HG03521 (cell line): Measurements from ENCODE around the gene GJC2.

ENCODE experiments used
- ATAC-seq: cut with Tn5 transposase; IDR thresholded peaks from one replicate; pipeline ENCODE4 v1.9.1; 2021; ENCODE audit warnings: mild to moderate bottlenecking, moderate library complexity; ENCODE audit not compliant: unreplicated experiment

Gene GJC2

DNA sequence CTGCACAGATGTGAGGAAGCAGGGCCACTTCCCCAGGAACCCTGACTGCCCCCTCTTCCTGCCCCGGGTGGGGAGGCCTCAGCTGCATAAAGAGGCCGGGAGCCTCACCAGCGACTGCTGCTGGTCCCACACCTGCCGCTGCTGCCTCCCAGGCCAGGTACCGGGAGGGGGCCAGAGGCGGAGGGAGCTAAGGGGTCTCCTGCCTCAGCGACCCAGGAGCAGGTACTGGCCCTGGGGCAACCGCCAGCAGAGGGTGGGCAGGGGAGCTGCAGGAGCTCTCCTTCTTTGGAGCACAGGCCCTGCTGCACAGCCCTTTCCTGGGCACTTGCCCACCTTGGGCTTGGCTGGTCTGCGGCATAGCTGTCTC is 6.8 kb downstream of the GJC2 start:
- no peak for ATAC-seq

DNA sequence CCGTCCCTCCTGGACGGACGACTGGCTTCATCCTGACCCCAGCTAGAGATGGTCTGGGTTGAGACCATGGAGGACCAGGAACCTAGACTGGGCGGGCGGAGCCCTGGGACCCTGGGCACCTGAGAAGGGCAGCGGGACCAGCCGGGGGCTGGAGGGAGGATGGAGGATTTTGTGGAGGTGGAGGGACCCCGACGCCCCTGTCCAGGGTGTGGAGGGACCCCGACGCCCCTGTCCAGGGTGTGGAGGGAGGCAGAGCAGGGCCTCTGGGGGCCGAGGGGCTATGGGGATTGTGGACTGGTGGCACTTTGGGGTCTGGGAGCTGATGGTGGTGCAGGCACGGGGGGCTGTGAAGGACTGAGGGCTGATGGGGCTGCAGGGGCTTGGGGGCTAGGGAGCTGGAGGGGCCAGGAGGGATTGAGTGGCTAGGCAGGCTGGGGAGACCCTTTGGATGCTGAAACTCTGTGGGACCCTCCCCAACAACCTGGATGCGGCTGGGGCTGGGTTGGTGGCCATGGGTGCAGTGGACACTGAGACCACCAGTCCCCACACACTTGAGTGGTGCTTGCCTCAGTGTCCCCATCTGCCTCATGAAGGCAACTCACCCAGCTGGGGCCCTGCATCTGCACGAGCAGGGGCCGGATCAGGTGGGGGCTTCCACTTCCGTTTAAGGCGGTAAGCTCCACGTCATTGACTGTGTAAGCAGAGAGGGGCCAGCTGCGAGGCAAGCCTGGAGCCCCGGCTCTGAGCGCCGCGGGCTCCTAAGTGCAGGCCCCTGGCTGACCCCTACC is 7.4 kb downstream of the GJC2 start:
- no peak for ATAC-seq

DNA sequence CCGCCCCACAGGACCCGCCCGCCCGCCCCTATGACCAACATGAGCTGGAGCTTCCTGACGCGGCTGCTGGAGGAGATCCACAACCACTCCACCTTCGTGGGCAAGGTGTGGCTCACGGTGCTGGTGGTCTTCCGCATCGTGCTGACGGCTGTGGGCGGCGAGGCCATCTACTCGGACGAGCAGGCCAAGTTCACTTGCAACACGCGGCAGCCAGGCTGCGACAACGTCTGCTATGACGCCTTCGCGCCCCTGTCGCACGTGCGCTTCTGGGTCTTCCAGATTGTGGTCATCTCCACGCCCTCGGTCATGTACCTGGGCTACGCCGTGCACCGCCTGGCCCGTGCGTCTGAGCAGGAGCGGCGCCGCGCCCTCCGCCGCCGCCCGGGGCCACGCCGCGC is 8.0 kb downstream of the GJC2 start:
- ATAC-seq, result no peak

DNA sequence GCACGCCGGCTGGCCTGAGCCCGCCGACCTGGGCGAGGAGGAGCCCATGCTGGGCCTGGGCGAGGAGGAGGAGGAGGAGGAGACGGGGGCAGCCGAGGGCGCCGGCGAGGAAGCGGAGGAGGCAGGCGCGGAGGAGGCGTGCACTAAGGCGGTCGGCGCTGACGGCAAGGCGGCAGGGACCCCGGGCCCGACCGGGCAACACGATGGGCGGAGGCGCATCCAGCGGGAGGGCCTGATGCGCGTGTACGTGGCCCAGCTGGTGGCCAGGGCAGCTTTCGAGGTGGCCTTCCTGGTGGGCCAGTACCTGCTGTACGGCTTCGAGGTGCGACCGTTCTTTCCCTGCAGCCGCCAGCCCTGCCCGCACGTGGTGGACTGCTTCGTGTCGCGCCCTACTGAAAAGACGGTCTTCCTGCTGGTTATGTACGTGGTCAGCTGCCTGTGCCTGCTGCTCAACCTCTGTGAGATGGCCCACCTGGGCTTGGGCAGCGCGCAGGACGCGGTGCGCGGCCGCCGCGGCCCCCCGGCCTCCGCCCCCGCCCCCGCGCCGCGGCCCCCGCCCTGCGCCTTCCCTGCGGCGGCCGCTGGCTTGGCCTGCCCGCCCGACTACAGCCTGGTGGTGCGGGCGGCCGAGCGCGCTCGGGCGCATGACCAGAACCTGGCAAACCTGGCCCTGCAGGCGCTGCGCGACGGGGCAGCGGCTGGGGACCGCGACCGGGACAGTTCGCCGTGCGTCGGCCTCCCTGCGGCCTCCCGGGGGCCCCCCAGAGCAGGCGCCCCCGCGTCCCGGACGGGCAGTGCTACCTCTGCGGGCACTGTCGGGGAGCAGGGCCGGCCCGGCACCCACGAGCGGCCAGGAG is 8.6 kb downstream of the GJC2 start:
- ATAC-seq, result no peak

DNA sequence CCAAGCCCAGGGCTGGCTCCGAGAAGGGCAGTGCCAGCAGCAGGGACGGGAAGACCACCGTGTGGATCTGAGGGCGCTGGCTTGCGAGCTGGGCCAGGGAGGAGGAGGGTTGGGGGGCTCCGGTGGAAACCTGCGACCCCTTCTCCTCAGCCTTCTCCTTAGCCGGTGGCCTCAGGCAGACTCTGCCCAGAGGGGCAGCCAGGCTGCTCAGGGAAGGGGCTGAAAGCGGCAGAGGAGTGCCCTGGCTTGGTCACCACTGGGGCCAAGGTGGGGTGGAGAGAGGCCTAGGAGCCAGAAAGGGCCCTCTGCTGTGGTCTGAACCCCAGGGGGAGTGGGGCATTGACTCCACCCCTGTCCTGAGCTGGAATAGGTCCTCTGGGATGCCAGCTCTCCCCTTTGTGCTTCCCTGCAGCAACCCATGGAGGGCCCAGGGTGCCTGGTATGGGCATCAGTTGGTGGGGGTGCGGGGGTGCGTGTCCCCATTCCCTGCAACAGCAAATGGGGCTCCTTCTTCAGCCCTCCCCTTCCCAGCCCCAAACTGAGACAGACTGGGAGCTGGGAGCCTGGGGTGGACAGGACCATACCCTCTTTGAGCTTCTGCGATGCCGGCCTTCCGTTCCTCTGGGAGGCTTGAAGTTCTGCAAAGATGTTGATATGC is 9.4 kb downstream of the GJC2 start:
- no peak for ATAC-seq

DNA sequence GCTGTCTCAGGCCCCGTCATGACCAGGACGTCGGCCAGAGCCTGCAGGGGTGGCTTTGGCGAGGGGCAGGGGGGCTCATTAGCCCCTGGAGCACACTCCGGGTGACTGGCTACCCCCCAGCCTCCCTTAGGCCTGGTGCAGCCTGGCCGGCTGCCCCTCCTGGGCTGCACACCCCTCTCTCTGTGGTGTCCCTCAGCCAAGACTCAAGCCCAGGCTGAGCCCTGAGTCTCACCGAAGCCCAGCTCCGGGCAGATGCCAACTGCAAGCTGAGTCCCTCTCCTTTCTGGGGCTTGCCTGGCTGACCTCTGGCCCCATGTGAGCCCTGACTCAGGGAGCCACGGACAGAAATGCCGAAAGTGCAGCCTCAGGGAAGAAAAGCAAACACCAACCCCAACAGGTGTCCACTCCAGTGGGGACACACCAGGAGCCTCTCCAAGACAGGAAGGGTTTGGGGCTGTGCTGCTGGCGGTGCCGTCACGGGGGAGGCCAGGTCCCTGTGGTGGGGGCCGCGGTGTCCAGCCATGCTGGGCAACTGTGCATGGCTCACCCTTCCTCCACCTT is 10.6 kb downstream of the GJC2 start:
- no peak for ATAC-seq

DNA sequence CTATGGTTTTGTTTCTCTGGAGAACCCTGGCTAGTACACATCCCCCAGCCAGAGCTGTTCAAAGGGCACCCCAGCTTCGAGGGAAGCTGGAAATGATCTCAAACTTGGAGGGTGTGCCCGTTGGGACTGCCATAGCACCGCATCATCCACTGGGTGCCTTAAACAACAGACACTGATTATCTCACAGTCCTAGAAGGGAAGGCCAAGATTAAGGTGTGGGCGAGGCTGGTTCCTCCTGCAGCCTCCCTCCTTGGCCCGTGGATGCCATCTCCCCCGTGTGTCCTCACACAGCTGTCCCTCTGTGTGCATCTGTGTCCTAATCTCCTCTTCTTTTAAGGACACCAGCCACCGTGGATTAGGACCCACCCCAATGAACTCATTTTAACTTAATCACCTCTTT is 11.6 kb downstream of the GJC2 start:
- no peak for ATAC-seq

DNA sequence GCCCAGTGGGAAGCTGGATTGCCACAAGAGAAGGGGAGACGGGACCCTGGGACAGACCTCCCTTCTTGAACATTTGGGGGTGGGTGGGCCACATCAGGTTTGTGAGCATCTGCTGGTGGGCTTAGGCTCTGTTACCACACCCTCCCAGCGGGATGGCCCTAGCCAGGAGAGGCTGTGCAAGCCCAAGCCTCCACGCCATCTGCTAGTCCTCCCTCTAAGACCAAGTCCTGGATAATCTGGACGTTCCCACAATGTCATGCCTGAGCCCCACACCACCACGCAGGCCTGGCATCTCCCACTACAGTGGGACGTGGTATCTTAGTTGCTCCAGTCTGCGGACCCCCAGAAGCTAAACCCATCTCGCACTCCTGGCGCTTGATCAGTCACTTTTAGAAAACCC is 12.1 kb downstream of the GJC2 start:
- ATAC-seq, result no peak

DNA sequence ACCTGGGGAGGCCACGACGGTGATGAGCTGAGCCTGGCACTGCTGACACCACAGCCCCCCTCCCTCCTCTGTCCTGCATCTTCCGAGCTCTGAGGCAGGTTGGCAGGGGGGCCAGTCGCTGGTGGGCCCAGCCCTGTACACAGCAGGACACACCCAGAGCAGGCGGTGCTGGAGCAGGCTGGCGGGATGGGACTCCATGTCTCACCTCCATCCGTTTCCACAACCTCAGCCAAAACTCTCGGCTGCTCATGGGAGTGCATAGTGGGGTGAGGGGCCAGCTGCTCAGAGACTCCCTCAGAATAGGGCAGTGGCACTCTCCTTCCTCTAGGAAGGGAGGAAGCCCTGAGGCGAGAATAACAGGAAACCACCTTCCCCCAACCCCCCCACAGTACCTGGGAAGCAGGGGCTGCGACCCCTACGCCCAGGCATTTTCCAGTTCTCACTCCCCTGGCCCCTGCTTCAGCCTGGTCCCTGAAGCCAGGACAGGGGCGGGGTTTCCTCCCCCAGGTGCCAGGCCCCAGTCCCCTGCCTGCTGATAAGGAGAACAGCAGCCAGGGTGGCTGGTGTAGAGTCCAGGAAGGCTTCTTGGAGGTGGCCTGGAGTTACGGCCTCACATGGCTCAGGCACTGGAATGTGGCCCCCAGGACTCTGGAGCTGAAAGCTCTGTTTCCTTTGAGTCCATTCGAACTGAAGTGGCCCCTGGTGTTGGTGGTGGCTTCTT is 12.7 kb downstream of the GJC2 start:
- no peak for ATAC-seq

DNA sequence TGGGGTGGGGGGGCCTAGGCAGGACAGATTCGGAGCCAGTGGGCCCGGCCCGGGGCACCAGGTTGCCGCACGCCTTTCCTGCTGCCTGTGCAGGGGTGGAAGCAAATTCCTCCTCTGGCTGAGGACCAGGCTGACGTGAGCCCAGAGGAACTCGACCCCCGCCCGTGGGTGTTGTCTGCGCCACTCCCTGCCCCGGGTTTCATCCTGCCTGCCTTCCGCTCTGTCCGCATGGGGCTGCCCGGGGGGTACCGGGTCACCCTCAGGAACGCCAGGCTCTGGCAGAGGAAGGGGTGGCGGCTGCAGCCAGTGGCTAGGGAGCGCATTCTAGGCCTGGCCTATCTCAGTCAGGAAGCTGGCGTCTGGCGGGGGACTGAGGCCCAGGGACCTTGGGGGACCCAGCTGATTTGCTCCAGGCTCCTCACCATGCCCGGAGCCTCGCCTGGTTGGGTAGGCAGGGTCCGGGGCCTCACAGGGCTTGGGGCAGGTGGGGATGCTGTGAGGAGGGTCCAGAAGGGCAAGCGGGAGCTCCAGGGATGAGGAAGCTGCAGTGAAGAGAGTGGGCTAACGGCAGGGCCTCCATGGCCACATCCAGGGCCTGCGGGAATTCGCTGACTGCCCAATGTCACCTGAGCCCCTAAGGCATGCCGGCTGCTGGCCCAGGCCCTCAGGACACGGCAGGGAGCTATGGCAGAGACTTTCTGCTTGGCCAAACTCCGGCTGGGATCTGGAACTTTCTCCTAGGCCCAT is 13.4 kb downstream of the GJC2 start:
- no peak for ATAC-seq

DNA sequence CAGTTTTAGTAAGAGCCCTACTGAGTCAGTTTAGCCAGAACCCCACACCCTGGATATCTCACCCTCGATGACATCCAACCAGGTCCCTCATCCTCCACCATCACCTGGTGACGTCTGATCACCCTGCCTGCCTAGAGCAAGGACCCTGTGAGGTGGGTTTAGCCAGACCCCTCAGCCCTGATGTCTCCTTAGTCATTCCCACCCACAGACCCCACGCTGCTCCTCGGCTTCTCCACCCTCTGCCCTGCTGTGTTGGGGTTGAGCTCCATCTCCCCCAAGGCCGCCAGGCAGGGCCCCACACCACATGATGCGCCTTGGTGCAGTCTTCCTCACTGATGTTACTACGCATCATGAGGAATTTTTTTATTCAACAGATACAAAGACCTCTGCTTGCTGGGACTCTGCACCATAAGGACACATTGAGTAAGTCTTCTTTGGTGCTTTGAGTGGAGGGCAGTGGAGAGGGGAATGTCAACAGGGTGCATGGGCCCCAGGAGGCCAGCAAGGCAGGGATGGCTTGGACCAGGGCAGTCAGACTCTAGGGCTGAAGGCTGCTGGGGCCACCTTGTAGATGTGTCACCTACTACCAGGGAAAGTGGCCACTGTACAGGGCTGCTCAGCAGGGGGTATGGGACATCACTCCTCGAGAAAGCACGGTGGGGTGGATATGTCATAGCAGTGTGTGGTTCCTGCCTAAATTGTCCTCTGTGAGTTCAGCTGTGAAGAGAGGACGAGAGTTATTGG is 14.2 kb downstream of the GJC2 start:
- ATAC-seq, result no peak

DNA sequence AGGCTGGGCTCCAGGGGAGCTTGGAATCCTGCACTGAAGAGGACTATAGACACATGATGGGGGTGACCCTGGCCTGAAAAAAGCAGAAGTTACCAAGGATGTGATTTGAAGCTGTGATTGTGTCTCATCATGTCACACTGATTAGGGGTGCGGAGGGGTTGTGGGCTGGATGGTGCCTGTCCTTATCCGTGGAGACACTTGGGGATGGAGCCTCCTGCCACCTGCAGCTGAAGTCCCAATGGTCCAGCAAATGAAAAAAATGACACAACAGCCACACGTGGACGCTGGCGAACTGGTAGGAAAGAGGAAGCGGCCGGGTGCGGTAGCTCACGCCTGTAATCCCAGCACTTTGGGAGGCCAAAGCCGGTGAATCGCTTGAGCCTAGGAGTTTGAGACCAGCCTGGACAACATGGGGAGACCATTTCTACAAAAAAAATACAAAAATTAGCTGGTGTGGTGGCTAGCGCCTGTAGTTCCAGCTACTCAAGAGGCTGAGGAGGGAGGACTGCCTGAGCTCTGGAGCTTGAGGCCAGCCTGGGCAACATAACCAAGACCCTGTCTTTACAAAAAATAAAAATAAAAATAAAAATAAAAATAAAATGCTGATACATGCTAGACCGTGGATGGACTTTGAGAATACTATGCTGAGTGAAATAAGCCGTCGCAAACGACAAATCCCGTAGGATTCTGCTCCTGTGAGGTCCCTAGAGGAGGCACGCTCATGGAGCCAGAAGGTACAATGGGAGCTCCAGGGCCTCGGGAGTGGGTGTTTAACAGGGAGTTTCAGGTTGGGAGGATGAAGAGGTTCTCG is 15.0 kb downstream of the GJC2 start:
- ATAC-seq, result no peak

DNA sequence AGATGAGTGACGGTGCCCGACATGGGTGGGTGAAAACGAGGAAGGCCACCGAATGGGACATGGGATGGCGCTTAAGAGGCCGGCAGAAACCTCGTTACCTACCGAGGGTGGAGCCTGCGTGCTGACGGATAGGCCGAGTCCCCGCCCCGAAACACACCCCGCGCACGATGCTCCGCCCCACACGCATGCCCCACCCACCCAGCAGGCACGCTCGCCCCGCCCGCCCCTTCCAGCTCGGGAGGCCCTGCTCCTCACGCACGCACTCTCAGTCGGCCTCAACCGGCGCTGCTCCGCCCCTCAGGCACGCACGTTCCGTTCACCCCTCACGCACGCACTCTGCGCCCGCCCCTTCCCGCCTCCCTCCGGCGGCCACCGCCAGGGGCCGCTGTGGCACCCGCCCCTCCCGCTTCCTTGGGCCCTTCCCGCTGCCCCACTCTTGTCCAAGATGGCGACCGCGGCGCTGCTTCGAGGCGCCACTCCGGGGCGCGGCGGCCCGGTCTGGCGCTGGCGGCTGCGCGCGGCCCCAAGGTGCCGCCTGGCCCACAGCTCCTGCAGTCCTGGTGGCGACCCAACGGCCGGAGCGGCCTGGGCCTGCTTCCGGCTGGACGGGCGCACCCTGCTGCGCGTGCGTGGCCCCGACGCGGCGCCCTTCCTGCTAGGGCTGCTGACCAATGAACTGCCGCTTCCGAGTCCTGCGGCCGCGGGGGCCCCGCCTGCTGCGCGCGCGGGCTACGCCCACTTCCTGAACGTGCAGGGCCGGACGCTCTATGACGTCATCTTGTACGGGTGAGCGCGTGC is 15.8 kb downstream of the GJC2 start, which contains the start of gene IBA57:
TSS of gene IBA57 (plus strand) at position 433 of the 798 bp plus-strand sequence. CDS start at position 446, 13 bp downstream.
- ATAC-seq, result peak; percentile 75

DNA sequence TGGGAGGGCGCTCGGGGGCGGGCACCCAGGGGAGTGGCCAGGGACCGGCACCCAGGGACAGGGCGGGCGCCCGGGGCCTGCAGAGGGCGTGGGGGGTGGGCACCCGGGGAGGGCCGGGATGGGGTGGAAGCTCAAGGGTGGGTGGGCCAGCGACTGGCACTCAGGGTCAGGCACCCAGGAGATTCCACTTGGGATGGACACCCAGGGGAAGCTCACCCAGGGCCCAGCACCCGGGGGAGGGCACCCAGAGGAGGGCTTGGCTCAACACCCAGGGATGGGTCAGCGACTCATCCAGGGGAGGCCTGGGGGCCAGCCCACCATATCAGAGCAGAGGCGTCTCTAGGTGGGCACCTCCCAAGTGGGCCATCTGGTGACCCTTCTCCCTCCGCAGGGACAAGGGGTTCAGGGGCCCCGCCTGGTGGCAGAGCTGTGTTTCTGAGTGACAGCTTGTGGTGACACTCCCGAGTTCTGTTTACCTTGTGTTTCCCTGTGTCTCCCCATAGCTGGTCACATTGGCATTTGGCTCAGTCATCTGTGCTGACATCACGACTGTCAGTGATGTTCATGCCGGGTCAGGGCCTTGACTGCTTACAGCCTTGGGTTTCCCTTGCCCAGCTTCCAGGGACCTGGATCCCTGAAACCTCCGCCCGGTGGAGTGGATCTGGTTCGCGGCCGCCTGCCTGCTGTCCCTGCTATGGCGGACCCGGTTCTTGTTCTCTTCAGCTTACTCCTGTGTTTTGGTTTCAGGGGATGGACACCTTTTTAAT is 16.6 kb downstream of the GJC2 start:
- ATAC-seq, result peak; percentile 7

DNA sequence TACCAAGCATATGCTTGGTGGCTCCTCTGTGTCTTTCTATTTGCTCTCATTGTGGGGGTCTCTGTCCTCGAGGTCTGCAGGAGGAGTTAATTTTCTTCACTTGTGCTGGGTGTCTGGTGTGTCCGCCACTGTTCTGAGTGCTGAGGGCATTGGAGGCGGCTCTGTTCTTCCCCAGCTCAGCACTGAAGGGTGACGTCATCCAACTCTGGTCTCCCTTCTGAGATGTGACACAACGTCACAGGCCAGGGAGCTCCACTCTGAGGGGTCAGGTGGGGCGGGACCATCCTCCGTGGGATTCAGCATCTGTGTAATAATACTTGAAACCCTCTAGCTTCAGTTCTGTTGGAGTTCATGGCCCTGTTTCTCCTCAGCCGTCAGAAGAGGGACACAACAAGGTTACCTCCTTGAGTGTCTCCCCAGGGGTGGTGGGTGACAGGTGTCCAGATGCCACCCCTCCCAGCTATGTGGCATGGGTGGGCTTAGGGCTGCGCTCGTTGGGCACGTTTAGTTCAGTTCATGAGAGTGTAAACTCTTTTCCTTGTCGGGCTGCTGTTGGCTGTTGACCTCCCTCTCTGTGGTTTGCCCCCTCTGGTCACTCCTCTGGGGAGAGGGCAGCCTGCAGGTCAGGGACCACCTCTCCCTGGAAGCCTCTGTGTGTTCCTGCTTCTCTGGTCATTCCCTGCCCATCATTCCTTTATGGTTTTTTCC is 19.0 kb downstream of the GJC2 start:
- no peak for ATAC-seq

DNA sequence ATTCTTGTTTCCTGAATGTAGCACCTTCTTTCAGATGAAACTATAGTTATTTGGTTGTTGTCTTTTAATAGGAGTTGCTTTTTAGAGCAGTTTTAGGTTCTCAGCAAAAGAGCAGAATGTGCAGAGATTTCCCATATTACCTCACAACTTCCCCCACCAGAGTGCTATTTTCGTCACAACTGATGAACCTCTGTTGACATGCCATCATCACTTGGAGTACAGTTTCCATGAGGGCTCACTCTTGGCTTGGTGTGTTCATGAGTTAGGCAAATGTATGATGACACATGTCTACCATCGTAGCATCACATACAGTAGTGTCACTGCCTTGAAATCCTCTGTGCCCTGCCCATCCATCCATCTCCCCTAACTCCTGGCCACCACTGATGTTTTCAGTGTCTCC is 19.6 kb downstream of the GJC2 start:
- no peak for ATAC-seq
